Measurements from ENCODE around the gene CNOT6. TPM values are rescaled to one million over a fixed set of nuclear protein-coding genes. Genes with fewer than 3 reads are reported as not detected.
"Not testable (repeated sequence)": the region's sequence is repeated elsewhere in the genome, so short reads cannot be mapped to it uniquely, and the experiment has no call there.

The CNOT6 gene
- total and polyA plus RNA-seq, 5 donors: 5.0 to 14.2 (median 12.3) TPM

GRCh38 chr5:180471866-180472265 lies 22.3 kb upstream of the CNOT6 start:
- Histone ChIP-seq H3K27ac (ENCODE audit: low read length) (no peak overlapping the region), H3K4me3 (ENCODE audit: low read length) (no peak overlapping the region), H3K9me3 (ENCODE audit: control insufficient read depth, low read length) (no peaks in the 10 kb centered on the region), H3K4me1 (ENCODE audit: control insufficient read depth, insufficient read depth, low read length) (no peaks in the 10 kb centered on the region), H3K27me3 (ENCODE audit: control insufficient read depth, insufficient read depth) (no peaks in the 10 kb centered on the region)
- WGBS: 53% methylated on average over 7 of the region's 7 CpGs
- ATAC-seq (no peak), DNase-seq (no peak)
- intact Hi-C loops (cut with DNase I): loop anchor here in 3 of 4 donors (5.0 to 10.0 kb wide), 3 partner anchors 177 to 347 kb away; partner anchors contain the start of gene MAPK9 (in 3 of the 3)

- H3K4me1 ChIP-seq (ENCODE audit: control insufficient read depth, insufficient read depth, low read length): no peaks in the 10 kb centered on the region
- no peak overlapping the region for H3K4me3 ChIP-seq (ENCODE audit: low read length)
- DNase-seq (no peak), ATAC-seq (no peak)
- H3K27ac ChIP-seq (ENCODE audit: low read length): no peak overlapping the region
- WGBS: 57% methylated on average over 4 of the region's 4 CpGs
- no peaks in the 10 kb centered on the region for H3K9me3 ChIP-seq (ENCODE audit: control insufficient read depth, low read length)
- intact Hi-C loops (cut with DNase I): loop anchor here in 3 of 4 donors (5.0 to 10.0 kb wide), 3 partner anchors 177 to 347 kb away; partner anchors contain the start of gene MAPK9 (in 3 of the 3)
- H3K27me3 ChIP-seq (ENCODE audit: control insufficient read depth, insufficient read depth): no peaks in the 10 kb centered on the region
Measured at GRCh38 chr5:180472269-180472668, 21.9 kb upstream of the CNOT6 start.

GRCh38 chr5:180473386-180473785 lies 20.8 kb upstream of the CNOT6 start:
- DNase-seq; ATAC-seq; H3K27ac ChIP-seq (ENCODE audit: low read length); H3K27me3 ChIP-seq (ENCODE audit: control insufficient read depth, insufficient read depth); H3K9me3 ChIP-seq (ENCODE audit: control insufficient read depth, low read length); H3K4me1 ChIP-seq (ENCODE audit: control insufficient read depth, insufficient read depth, low read length); H3K4me3 ChIP-seq (ENCODE audit: low read length): not testable (repeated sequence)
- 94% methylated on average over 8 of the region's 8 CpGs for WGBS
- intact Hi-C loops (cut with DNase I): loop anchor here in 3 of 4 donors (5.0 to 10.0 kb wide), 3 partner anchors 179 to 349 kb away; partner anchors contain the start of gene MAPK9 (in 3 of the 3)

- DNase-seq: no peak
Measured at GRCh38 chr5:180474569-180474968, 19.6 kb upstream of the CNOT6 start.

GRCh38 chr5:180475969-180476524 lies 18.1 kb upstream of the CNOT6 start:
- H3K4me3 ChIP-seq (ENCODE audit: low read length); DNase-seq; H3K27ac ChIP-seq (ENCODE audit: low read length); H3K9me3 ChIP-seq (ENCODE audit: control insufficient read depth, low read length); H3K4me1 ChIP-seq (ENCODE audit: control insufficient read depth, insufficient read depth, low read length); ATAC-seq; H3K27me3 ChIP-seq (ENCODE audit: control insufficient read depth, insufficient read depth): not testable (repeated sequence)
- intact Hi-C loops (cut with DNase I): loop anchor here in 2 of 4 donors (10.0 kb wide), 2 partner anchors 181 to 351 kb away; partner anchors contain the start of gene MAPK9 (in 1 of the 2)
- WGBS: 91% methylated on average over 20 of the region's 20 CpGs

More at GRCh38 chr5:180474569-180474968, 19.6 kb upstream of the CNOT6 start:
- H3K9me3 ChIP-seq (ENCODE audit: control insufficient read depth, low read length): no peaks in the 10 kb centered on the region
- intact Hi-C loops (cut with DNase I): loop anchor here in 3 of 4 donors (5.0 to 10.0 kb wide), 3 partner anchors 180 to 350 kb away; partner anchors contain the start of gene MAPK9 (in 3 of the 3)
- no peak overlapping the region for H3K27ac ChIP-seq (ENCODE audit: low read length)
- H3K4me1 ChIP-seq (ENCODE audit: control insufficient read depth, insufficient read depth, low read length): no peaks in the 10 kb centered on the region
- H3K4me3 ChIP-seq (ENCODE audit: low read length): no peak overlapping the region
- WGBS: 73% methylated on average over 11 of the region's 11 CpGs
- ATAC-seq: no peak
- no peaks in the 10 kb centered on the region for H3K27me3 ChIP-seq (ENCODE audit: control insufficient read depth, insufficient read depth)

GRCh38 chr5:180484813-180485212 lies 9.4 kb upstream of the CNOT6 start:
- no peak for ATAC-seq
- intact Hi-C loops (cut with DNase I): no loop called here
- WGBS: 63% methylated on average over 7 of the region's 7 CpGs
- DNase-seq: no peak
- H3K4me1 ChIP-seq (ENCODE audit: control insufficient read depth, insufficient read depth, low read length): no peaks in the 10 kb centered on the region
- H3K27ac ChIP-seq (ENCODE audit: low read length): no peak overlapping the region
- no peak overlapping the region for H3K4me3 ChIP-seq (ENCODE audit: low read length)
- H3K9me3 ChIP-seq (ENCODE audit: control insufficient read depth, low read length): no peaks in the 10 kb centered on the region
- no peaks in the 10 kb centered on the region for H3K27me3 ChIP-seq (ENCODE audit: control insufficient read depth, insufficient read depth)

- Histone ChIP-seq H3K27ac (ENCODE audit: low read length) (no peak overlapping the region), H3K4me1 (ENCODE audit: control insufficient read depth, insufficient read depth, low read length) (no peaks in the 10 kb centered on the region), H3K4me3 (ENCODE audit: low read length) (no peak overlapping the region), H3K27me3 (ENCODE audit: control insufficient read depth, insufficient read depth) (no peaks in the 10 kb centered on the region), H3K9me3 (ENCODE audit: control insufficient read depth, low read length) (no peaks in the 10 kb centered on the region)
- DNase-seq: no peak
- 96% methylated on average over 9 of the region's 9 CpGs for WGBS
- ATAC-seq: no peak
- intact Hi-C loops (cut with DNase I): no loop called here
Measured at GRCh38 chr5:180486636-180487149, 7.5 kb upstream of the CNOT6 start.

GRCh38 chr5:180487556-180487955 lies 6.6 kb upstream of the CNOT6 start:
- H3K27me3 ChIP-seq (ENCODE audit: control insufficient read depth, insufficient read depth): no peaks in the 10 kb centered on the region
- no peak overlapping the region for H3K4me3 ChIP-seq (ENCODE audit: low read length)
- H3K27ac ChIP-seq (ENCODE audit: low read length): no peak overlapping the region
- WGBS: 96% methylated on average over 5 of the region's 5 CpGs
- no peak for DNase-seq
- no peaks in the 10 kb centered on the region for H3K9me3 ChIP-seq (ENCODE audit: control insufficient read depth, low read length)
- H3K4me1 ChIP-seq (ENCODE audit: control insufficient read depth, insufficient read depth, low read length): no peaks in the 10 kb centered on the region
- no peak for ATAC-seq
- intact Hi-C loops (cut with DNase I): no loop called here

GRCh38 chr5:180491496-180491895 lies 2.7 kb upstream of the CNOT6 start:
- Histone ChIP-seq H3K4me3 (ENCODE audit: low read length) (no peak overlapping the region), H3K27me3 (ENCODE audit: control insufficient read depth, insufficient read depth) (no peaks in the 10 kb centered on the region), H3K9me3 (ENCODE audit: control insufficient read depth, low read length) (no peaks in the 10 kb centered on the region), H3K4me1 (ENCODE audit: control insufficient read depth, insufficient read depth, low read length) (no peaks in the 10 kb centered on the region), H3K27ac (ENCODE audit: low read length) (no peak overlapping the region)
- ATAC-seq (no peak), DNase-seq (no peak)
- WGBS: 67% methylated on average over 7 of the region's 7 CpGs
- intact Hi-C loops (cut with DNase I): no loop called here

GRCh38 chr5:180492226-180492903 lies 1.8 kb upstream of the CNOT6 start:
- WGBS: 97% methylated on average over 11 of the region's 11 CpGs
- Histone ChIP-seq H3K4me1 (ENCODE audit: control insufficient read depth, insufficient read depth, low read length) (no peaks in the 10 kb centered on the region), H3K27ac (ENCODE audit: low read length) (no peak overlapping the region), H3K27me3 (ENCODE audit: control insufficient read depth, insufficient read depth) (no peaks in the 10 kb centered on the region), H3K9me3 (ENCODE audit: control insufficient read depth, low read length) (no peaks in the 10 kb centered on the region), H3K4me3 (ENCODE audit: low read length) (no peak overlapping the region)
- intact Hi-C loops (cut with DNase I): no loop called here
- ATAC-seq (no peak), DNase-seq (no peak)

- WGBS: under 1% methylated on average over 88 of the region's 92 CpGs
- intact Hi-C loops (cut with DNase I): no loop called here
Measured at GRCh38 chr5:180494510-180495181, 467 bp downstream of the CNOT6 start.

More at GRCh38 chr5:180494510-180495181, 467 bp downstream of the CNOT6 start:
- ATAC-seq: peak; percentile 40 to 57
- Histone ChIP-seq H3K4me1 (ENCODE audit: control insufficient read depth, insufficient read depth, low read length) (no peaks in the 10 kb centered on the region), H3K9me3 (ENCODE audit: control insufficient read depth, low read length) (no peaks in the 10 kb centered on the region), H3K27me3 (ENCODE audit: control insufficient read depth, insufficient read depth) (no peaks in the 10 kb centered on the region), H3K27ac (ENCODE audit: low read length) (peak overlapping the region; percentile 86), H3K4me3 (ENCODE audit: low read length) (peak overlapping the region; percentile 80)
- peak; percentile 46 to 84 (median 77) for DNase-seq
